WTC11 (cell line): Measurements from ENCODE around the gene SLC4A8. TPM values are rescaled to one million over a fixed set of nuclear protein-coding genes. Genes with fewer than 3 reads are reported as not detected.

Experiments used
- ATAC-seq: fragments of 200-7000 bp; cut with Tn5 transposase; 2 replicates; pipeline ENCODE4 v1.10.0; 2021; ENCODE audit warnings: mild to moderate bottlenecking, moderate library complexity
- CTCF ChIA-PET: fragments of 300-600 bp; sonication (Branson Sonifier 250); formaldehyde crosslinking; loops from one replicate; lab custom pipeline; 2021; ENCODE audit warnings: antibody characterized with exemption; lab: Charles Lee
- POLR2A ChIA-PET: fragments of 350-600 bp; sonication (Branson Sonifier 250); formaldehyde crosslinking; loops from one replicate; lab custom pipeline; 2021; ENCODE audit warnings: antibody characterized with exemption; lab: Charles Lee
- DNase-seq: peaks from one replicate; pipeline ENCODE4 v3.0.0; 2021; ENCODE audit warnings: low spot score
- H3K27ac Mint-ChIP-seq: 2 replicates; pipeline ENCODE4 v1.8.0; 2021; ENCODE audit warnings: mixed read lengths
- H3K27me3 Mint-ChIP-seq: 2 replicates; pipeline ENCODE4 v1.8.0; 2021; ENCODE audit warnings: low read depth, mild to moderate bottlenecking, moderate library complexity, mixed read lengths
- H3K36me3 Mint-ChIP-seq: 2 replicates; pipeline ENCODE4 v1.8.0; 2021; ENCODE audit warnings: mixed read lengths
- H3K4me1 Mint-ChIP-seq: 2 replicates; pipeline ENCODE4 v1.8.0; 2022; ENCODE audit warnings: mixed read lengths
- H3K4me3 Mint-ChIP-seq: 2 replicates; pipeline ENCODE4 v1.8.0; 2021; ENCODE audit warnings: mild to moderate bottlenecking, moderate library complexity, mixed read lengths
- H3K9me3 Mint-ChIP-seq: 2 replicates; pipeline ENCODE4 v1.8.0; 2021; ENCODE audit warnings: mixed read lengths
- CREB1 ChIP-seq: sonication (generic); formaldehyde crosslinking; IDR thresholded peaks from 2 replicates; pipeline ENCODE4 v1.8.0; 2023; ENCODE audit warnings: mild to moderate bottlenecking, missing genetic modification reagents
- ETV6 ChIP-seq: sonication (generic); formaldehyde crosslinking; IDR thresholded peaks from 2 replicates; pipeline ENCODE4 v1.8.1; 2022; ENCODE audit warnings: mild to moderate bottlenecking, missing genetic modification reagents
- GABPB1 ChIP-seq: sonication (generic); formaldehyde crosslinking; IDR thresholded peaks from 2 replicates; pipeline ENCODE4 v1.8.1; 2023; ENCODE audit warnings: mild to moderate bottlenecking, missing genetic modification reagents
- GTF2I ChIP-seq: fragments of 250-450 bp; sonication (Bioruptor Pico); conservative IDR thresholded peaks from 2 replicates; pipeline ENCODE4 v1.4.0; 2021; ENCODE audit warnings: mild to moderate bottlenecking
- KAT7 ChIP-seq: sonication (generic); formaldehyde crosslinking; IDR thresholded peaks from 2 replicates; pipeline ENCODE4 v1.8.1; 2023; ENCODE audit warnings: missing genetic modification reagents, mild to moderate bottlenecking, borderline replicate concordance
- NFATC4 ChIP-seq: fragments of 250-450 bp; sonication (Bioruptor Pico); IDR thresholded peaks from 2 replicates; pipeline ENCODE4 v1.9.0; 2021; ENCODE audit warnings: mild to moderate bottlenecking
- TCF7 ChIP-seq: sonication (generic); formaldehyde crosslinking; IDR thresholded peaks from 2 replicates; pipeline ENCODE4 v1.8.0; 2022; ENCODE audit warnings: mild to moderate bottlenecking, low read depth, missing genetic modification reagents, moderate library complexity
- TEAD1 ChIP-seq: sonication (generic); formaldehyde crosslinking; IDR thresholded peaks from 2 replicates; pipeline ENCODE4 v1.8.0; 2022; ENCODE audit warnings: mild to moderate bottlenecking, missing genetic modification reagents
- TP53 ChIP-seq: sonication (generic); formaldehyde crosslinking; IDR thresholded peaks from 2 replicates; pipeline ENCODE4 v1.8.1; 2023; ENCODE audit warnings: mild to moderate bottlenecking, missing genetic modification reagents
- ZNF138 ChIP-seq: sonication (generic); formaldehyde crosslinking; conservative IDR thresholded peaks from 2 replicates; pipeline ENCODE4 v1.8.1; 2022; ENCODE audit warnings: mild to moderate bottlenecking, moderate library complexity, missing genetic modification reagents
- ZNF219 ChIP-seq: sonication (generic); formaldehyde crosslinking; IDR thresholded peaks from 2 replicates; pipeline ENCODE4 v1.8.0; 2023; ENCODE audit warnings: missing genetic modification reagents, mild to moderate bottlenecking, borderline replicate concordance
- ZNF232 ChIP-seq: sonication (generic); formaldehyde crosslinking; IDR thresholded peaks from 2 replicates; pipeline ENCODE4 v1.8.0; 2022; ENCODE audit warnings: mild to moderate bottlenecking, missing genetic modification reagents
- ZNF671 ChIP-seq: fragments of 250-450 bp; sonication (Bioruptor Pico); IDR thresholded peaks from 2 replicates; pipeline ENCODE4 v1.8.0; 2021; ENCODE audit warnings: mild to moderate bottlenecking
- total RNA-seq: library from RNA; stranded (reverse); gene quantifications from 3 replicates; pipeline ENCODE4 v1.2.3, GENCODE V29; 2021
- TF ChIP-seq, protein P1 (sequence below): sonication (generic); formaldehyde crosslinking; IDR thresholded peaks from 2 replicates; pipeline ENCODE4 v1.8.0; 2023; ENCODE audit warnings: missing genetic modification reagents, mild to moderate bottlenecking, borderline replicate concordance
- TF ChIP-seq, protein P2 (sequence below): sonication (generic); formaldehyde crosslinking; IDR thresholded peaks from 2 replicates; pipeline ENCODE4 v1.8.1; 2023; ENCODE audit warnings: mild to moderate bottlenecking, missing genetic modification reagents, moderate library complexity
- TF ChIP-seq, protein P3 (sequence below): sonication (generic); formaldehyde crosslinking; conservative IDR thresholded peaks from 2 replicates; pipeline ENCODE4 v1.8.1; 2023; ENCODE audit warnings: mild to moderate bottlenecking, low read depth, missing genetic modification reagents, moderate library complexity
- TF ChIP-seq, protein P4 (sequence below): fragments of 250-450 bp; sonication (Bioruptor Pico); IDR thresholded peaks from 2 replicates; pipeline ENCODE4 v1.9.0; 2021; ENCODE audit warnings: mild to moderate bottlenecking, borderline replicate concordance
- TF ChIP-seq, protein P5 (sequence below): fragments of 250-450 bp; sonication (Bioruptor Pico); IDR thresholded peaks from 2 replicates; pipeline ENCODE4 v2.1.2; 2022; ENCODE audit warnings: mild to moderate bottlenecking, moderate library complexity
- TF ChIP-seq, protein P6 (sequence below): sonication (generic); formaldehyde crosslinking; IDR thresholded peaks from 2 replicates; pipeline ENCODE4 v1.8.0; 2022; ENCODE audit warnings: missing genetic modification reagents

SLC4A8 gene
- total RNA-seq, 1 experiment from 2014 or later, result 16.9 TPM

- POLR2A ChIA-PET, result no interaction called here
- 0 out of 2 replicates have a peak overlapping the region, but pooled peaks have one; percentile 21 for H3K27ac Mint-ChIP-seq
- TF ChIP-seq TCF7, result no peak
- no peak for TF ChIP-seq NFATC4
- TF ChIP-seq ZNF232, result no peak
- TF ChIP-seq ZNF219, result no peak
- TF ChIP-seq CREB1, result no peak
- TF ChIP-seq, protein P1, sequence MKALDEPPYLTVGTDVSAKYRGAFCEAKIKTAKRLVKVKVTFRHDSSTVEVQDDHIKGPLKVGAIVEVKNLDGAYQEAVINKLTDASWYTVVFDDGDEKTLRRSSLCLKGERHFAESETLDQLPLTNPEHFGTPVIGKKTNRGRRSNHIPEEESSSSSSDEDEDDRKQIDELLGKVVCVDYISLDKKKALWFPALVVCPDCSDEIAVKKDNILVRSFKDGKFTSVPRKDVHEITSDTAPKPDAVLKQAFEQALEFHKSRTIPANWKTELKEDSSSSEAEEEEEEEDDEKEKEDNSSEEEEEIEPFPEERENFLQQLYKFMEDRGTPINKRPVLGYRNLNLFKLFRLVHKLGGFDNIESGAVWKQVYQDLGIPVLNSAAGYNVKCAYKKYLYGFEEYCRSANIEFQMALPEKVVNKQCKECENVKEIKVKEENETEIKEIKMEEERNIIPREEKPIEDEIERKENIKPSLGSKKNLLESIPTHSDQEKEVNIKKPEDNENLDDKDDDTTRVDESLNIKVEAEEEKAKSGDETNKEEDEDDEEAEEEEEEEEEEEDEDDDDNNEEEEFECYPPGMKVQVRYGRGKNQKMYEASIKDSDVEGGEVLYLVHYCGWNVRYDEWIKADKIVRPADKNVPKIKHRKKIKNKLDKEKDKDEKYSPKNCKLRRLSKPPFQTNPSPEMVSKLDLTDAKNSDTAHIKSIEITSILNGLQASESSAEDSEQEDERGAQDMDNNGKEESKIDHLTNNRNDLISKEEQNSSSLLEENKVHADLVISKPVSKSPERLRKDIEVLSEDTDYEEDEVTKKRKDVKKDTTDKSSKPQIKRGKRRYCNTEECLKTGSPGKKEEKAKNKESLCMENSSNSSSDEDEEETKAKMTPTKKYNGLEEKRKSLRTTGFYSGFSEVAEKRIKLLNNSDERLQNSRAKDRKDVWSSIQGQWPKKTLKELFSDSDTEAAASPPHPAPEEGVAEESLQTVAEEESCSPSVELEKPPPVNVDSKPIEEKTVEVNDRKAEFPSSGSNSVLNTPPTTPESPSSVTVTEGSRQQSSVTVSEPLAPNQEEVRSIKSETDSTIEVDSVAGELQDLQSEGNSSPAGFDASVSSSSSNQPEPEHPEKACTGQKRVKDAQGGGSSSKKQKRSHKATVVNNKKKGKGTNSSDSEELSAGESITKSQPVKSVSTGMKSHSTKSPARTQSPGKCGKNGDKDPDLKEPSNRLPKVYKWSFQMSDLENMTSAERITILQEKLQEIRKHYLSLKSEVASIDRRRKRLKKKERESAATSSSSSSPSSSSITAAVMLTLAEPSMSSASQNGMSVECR (CRISPR knock-in tag), result no peak
- TF ChIP-seq, protein P2, sequence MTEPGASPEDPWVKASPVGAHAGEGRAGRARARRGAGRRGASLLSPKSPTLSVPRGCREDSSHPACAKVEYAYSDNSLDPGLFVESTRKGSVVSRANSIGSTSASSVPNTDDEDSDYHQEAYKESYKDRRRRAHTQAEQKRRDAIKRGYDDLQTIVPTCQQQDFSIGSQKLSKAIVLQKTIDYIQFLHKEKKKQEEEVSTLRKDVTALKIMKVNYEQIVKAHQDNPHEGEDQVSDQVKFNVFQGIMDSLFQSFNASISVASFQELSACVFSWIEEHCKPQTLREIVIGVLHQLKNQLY, result no peak
- TF ChIP-seq ETV6 (CRISPR knock-in tag), result no peak
- TF ChIP-seq, protein P3, sequence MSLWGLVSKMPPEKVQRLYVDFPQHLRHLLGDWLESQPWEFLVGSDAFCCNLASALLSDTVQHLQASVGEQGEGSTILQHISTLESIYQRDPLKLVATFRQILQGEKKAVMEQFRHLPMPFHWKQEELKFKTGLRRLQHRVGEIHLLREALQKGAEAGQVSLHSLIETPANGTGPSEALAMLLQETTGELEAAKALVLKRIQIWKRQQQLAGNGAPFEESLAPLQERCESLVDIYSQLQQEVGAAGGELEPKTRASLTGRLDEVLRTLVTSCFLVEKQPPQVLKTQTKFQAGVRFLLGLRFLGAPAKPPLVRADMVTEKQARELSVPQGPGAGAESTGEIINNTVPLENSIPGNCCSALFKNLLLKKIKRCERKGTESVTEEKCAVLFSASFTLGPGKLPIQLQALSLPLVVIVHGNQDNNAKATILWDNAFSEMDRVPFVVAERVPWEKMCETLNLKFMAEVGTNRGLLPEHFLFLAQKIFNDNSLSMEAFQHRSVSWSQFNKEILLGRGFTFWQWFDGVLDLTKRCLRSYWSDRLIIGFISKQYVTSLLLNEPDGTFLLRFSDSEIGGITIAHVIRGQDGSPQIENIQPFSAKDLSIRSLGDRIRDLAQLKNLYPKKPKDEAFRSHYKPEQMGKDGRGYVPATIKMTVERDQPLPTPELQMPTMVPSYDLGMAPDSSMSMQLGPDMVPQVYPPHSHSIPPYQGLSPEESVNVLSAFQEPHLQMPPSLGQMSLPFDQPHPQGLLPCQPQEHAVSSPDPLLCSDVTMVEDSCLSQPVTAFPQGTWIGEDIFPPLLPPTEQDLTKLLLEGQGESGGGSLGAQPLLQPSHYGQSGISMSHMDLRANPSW (CRISPR knock-in tag), result no peak
- no peak for TF ChIP-seq GTF2I (CRISPR knock-in tag)
- TF ChIP-seq TP53 (CRISPR knock-in tag), result no peak
- no peak for TF ChIP-seq ZNF671 (CRISPR knock-in tag)
- TF ChIP-seq, all 79 proteins: peak for 0
- no peaks in the 10 kb centered on the region for H3K9me3 Mint-ChIP-seq
- no peaks in the 10 kb centered on the region for H3K36me3 Mint-ChIP-seq
- CTCF ChIA-PET, result no interaction called here
- DNase-seq, result no peak
- H3K4me1 Mint-ChIP-seq, result peaks cover 7% of the 10 kb centered on the region
- H3K27me3 Mint-ChIP-seq, result no peaks in the 10 kb centered on the region
- no peak for ATAC-seq
- H3K4me3 Mint-ChIP-seq, result no peak overlapping the region
These were observed 17.8 kb upstream of the SLC4A8 start for GRCh38 chr12:51406859-51407258.

- POLR2A ChIA-PET, result no interaction called here
- H3K36me3 Mint-ChIP-seq, result no peaks in the 10 kb centered on the region
- no peak overlapping the region for H3K4me3 Mint-ChIP-seq
- DNase-seq, result no peak
- CTCF ChIA-PET, result no interaction called here
- no peaks in the 10 kb centered on the region for H3K9me3 Mint-ChIP-seq
- H3K4me1 Mint-ChIP-seq, result peaks cover 7% of the 10 kb centered on the region
- no peak for ATAC-seq
- no peaks in the 10 kb centered on the region for H3K27me3 Mint-ChIP-seq
- H3K27ac Mint-ChIP-seq, result no peak overlapping the region
- TF ChIP-seq, protein P4, sequence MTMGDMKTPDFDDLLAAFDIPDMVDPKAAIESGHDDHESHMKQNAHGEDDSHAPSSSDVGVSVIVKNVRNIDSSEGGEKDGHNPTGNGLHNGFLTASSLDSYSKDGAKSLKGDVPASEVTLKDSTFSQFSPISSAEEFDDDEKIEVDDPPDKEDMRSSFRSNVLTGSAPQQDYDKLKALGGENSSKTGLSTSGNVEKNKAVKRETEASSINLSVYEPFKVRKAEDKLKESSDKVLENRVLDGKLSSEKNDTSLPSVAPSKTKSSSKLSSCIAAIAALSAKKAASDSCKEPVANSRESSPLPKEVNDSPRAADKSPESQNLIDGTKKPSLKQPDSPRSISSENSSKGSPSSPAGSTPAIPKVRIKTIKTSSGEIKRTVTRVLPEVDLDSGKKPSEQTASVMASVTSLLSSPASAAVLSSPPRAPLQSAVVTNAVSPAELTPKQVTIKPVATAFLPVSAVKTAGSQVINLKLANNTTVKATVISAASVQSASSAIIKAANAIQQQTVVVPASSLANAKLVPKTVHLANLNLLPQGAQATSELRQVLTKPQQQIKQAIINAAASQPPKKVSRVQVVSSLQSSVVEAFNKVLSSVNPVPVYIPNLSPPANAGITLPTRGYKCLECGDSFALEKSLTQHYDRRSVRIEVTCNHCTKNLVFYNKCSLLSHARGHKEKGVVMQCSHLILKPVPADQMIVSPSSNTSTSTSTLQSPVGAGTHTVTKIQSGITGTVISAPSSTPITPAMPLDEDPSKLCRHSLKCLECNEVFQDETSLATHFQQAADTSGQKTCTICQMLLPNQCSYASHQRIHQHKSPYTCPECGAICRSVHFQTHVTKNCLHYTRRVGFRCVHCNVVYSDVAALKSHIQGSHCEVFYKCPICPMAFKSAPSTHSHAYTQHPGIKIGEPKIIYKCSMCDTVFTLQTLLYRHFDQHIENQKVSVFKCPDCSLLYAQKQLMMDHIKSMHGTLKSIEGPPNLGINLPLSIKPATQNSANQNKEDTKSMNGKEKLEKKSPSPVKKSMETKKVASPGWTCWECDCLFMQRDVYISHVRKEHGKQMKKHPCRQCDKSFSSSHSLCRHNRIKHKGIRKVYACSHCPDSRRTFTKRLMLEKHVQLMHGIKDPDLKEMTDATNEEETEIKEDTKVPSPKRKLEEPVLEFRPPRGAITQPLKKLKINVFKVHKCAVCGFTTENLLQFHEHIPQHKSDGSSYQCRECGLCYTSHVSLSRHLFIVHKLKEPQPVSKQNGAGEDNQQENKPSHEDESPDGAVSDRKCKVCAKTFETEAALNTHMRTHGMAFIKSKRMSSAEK, result no peak
- TF ChIP-seq ZNF138 (CRISPR knock-in tag), result no peak
- no peak for TF ChIP-seq TEAD1 (CRISPR knock-in tag)
- TF ChIP-seq KAT7, result no peak
- TF ChIP-seq, protein P5, sequence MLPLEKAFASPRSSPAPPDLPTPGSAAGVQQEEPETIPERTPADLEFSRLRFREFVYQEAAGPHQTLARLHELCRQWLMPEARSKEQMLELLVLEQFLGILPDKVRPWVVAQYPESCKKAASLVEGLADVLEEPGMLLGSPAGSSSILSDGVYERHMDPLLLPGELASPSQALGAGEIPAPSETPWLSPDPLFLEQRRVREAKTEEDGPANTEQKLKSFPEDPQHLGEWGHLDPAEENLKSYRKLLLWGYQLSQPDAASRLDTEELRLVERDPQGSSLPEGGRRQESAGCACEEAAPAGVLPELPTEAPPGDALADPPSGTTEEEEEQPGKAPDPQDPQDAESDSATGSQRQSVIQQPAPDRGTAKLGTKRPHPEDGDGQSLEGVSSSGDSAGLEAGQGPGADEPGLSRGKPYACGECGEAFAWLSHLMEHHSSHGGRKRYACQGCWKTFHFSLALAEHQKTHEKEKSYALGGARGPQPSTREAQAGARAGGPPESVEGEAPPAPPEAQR (CRISPR knock-in tag), result no peak
- no peak for TF ChIP-seq NFATC4
- TF ChIP-seq GTF2I (CRISPR knock-in tag), result no peak
- TF ChIP-seq GABPB1 (CRISPR knock-in tag), result no peak
- TF ChIP-seq, protein P6, sequence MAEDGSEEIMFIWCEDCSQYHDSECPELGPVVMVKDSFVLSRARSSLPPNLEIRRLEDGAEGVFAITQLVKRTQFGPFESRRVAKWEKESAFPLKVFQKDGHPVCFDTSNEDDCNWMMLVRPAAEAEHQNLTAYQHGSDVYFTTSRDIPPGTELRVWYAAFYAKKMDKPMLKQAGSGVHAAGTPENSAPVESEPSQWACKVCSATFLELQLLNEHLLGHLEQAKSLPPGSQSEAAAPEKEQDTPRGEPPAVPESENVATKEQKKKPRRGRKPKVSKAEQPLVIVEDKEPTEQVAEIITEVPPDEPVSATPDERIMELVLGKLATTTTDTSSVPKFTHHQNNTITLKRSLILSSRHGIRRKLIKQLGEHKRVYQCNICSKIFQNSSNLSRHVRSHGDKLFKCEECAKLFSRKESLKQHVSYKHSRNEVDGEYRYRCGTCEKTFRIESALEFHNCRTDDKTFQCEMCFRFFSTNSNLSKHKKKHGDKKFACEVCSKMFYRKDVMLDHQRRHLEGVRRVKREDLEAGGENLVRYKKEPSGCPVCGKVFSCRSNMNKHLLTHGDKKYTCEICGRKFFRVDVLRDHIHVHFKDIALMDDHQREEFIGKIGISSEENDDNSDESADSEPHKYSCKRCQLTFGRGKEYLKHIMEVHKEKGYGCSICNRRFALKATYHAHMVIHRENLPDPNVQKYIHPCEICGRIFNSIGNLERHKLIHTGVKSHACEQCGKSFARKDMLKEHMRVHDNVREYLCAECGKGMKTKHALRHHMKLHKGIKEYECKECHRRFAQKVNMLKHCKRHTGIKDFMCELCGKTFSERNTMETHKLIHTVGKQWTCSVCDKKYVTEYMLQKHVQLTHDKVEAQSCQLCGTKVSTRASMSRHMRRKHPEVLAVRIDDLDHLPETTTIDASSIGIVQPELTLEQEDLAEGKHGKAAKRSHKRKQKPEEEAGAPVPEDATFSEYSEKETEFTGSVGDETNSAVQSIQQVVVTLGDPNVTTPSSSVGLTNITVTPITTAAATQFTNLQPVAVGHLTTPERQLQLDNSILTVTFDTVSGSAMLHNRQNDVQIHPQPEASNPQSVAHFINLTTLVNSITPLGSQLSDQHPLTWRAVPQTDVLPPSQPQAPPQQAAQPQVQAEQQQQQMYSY (CRISPR knock-in tag), result no peak
These were observed 17.0 kb upstream of the SLC4A8 start for GRCh38 chr12:51407604-51408003.
